Fibroblast of mammary gland (primary cell): ENCODE results near the gene WDR82.
A peak's percentile ranks its signal among the peaks of the same experiment; 100 is the strongest.

Experiments
- DNase-seq: peaks from one replicate; pipeline ENCODE4 v3.0.0-alpha.2; 2010; ENCODE audit warnings: low read depth
- H3K4me3 ChIP-seq: 2 replicates; pipeline ENCODE4 v1.5.1; 2011; ENCODE audit warnings: low read depth, mild to moderate bottlenecking, low read length, moderate library complexity; ENCODE audit not compliant: control insufficient read depth
- TF ChIP-seq, protein P1 (sequence below): conservative IDR thresholded peaks from 2 replicates; pipeline ENCODE4 v1.5.1; 2011; ENCODE audit warnings: low read depth, low read length, inconsistent platforms; ENCODE audit not compliant: control insufficient read depth, insufficient read depth

Gene WDR82

DNA sequence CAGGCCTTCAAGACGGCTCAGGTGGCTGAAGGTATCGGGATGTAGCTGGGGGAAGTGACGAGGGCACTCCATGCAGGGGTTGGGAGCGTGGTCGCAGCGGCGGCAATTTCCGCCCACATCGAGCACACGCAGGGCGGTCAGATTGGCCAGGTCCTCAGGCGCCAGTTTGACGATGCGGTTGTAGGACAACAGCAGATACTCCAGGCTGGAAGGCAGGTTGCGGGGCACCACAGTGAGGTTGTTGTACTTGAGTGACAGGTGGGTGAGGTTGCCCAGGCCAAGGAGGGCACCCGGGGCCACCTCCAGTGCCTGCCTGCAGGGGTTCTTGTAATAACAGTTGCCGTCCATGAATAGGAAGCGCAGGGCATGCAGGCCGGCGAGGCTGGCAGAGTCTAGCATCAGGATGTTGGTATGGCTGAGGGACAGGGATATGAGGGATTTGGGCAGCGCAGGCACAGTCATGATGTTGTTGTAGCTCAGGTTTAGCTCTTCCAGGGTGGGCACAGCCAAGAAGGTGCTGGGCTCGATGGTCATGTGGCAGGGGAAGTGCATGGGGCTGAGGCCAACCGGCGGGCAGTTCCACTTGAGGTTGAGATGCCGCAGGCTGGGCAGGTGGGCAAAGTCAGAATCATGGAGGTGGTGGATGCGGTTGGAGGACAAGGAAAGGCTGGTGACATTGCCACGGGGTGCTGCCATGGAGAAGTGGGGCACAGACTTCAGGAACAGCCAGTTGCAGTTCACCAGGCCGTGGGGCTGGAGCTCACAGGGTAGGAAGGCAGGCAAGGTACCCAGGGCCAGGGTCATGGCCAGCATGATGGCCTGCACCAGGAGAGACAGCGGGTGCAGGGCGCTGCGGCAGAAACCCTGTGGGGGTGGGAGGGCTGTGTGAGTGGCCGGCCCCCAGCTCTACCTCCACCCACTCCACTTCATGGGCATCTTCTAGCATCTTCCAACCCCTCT, 54.7 kb downstream of the WDR82 start:
- H3K4me3 ChIP-seq, result no peak overlapping the region
- TF ChIP-seq, protein P1, sequence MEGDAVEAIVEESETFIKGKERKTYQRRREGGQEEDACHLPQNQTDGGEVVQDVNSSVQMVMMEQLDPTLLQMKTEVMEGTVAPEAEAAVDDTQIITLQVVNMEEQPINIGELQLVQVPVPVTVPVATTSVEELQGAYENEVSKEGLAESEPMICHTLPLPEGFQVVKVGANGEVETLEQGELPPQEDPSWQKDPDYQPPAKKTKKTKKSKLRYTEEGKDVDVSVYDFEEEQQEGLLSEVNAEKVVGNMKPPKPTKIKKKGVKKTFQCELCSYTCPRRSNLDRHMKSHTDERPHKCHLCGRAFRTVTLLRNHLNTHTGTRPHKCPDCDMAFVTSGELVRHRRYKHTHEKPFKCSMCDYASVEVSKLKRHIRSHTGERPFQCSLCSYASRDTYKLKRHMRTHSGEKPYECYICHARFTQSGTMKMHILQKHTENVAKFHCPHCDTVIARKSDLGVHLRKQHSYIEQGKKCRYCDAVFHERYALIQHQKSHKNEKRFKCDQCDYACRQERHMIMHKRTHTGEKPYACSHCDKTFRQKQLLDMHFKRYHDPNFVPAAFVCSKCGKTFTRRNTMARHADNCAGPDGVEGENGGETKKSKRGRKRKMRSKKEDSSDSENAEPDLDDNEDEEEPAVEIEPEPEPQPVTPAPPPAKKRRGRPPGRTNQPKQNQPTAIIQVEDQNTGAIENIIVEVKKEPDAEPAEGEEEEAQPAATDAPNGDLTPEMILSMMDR, result no peak
- DNase-seq, result no peak

DNA sequence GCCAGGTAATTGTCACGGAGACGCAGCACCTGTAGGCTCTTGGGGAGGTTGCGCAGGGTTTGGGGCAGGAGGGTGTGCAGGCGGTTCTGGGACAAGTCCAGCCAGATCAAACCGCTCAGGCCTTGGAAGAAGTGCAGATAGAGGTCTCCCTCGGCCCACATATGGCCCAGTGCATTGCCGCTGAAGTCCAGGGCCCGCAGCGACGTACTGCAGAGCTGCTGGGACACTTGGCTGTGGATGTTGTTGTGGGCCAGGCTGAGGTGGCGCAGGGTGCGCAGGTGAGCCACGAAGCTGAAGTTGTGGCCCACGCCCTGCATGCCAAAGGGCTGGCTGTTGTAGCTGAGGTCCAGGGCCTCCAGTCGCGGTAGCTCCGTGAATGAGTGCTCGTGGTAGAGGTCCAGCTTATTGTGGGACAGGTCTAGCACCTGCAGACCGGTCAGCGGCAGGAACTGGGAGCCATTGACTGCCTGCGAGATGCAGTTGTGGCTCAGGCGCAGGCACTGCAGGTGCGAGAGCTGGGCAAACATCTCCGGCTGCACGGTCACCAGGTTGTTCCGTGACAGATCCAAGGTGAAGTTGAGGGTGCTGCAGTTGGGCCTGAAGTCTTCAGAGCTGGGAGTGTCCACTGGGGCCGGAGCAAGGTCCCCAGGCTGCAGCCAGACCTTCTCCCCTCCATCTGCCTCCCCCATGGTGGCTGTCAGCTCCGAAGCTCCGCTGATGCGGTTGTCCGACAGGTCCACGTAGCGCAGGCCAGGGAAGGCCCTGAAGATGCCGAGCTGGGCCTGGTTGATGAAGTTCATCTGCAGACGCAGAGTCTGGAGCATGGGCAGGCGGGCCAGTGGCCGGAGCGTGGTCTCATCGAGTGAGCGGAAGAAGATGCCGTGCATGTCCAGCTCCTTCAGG, 55.9 kb downstream of the WDR82 start:
- no peak overlapping the region for H3K4me3 ChIP-seq
- no peak for DNase-seq

DNA sequence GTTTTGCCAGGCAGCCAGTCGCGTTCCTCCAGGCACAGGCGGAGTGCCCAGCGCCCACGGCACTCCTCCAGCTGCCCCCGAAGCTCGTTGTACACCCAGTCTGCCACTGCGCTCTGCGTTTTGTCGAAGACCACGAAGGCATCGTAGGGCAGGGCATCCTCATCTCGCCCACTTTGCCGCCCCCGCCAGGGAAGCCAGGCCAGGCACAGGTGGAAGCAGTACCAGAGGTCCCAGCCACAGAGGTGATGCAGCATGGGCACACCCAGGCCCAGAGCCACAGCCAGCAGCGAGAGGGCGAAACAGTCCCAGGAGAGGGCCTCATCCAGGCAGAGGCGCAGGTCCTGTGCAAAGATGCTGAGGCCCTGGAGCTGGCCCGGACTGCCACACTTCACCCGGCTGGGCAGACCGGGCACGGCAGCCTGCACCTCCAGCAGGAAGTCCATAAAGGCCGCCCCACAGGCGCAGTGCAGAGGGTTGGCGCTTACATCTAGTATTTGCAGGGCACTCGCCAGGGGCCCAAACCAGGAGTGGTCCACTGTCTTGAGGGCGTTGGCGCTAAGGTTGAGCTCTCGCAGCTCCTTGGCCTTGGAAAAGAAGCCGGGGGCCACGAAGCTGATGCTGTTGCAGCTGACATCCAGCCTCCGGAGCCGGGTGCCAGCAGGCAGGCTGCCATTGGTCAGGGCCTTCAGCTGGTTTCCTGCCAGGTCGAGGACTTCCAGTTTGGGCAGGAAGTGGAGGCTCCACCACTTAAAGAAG, 56.7 kb downstream of the WDR82 start:
- TF ChIP-seq, protein P1, result no peak
- H3K4me3 ChIP-seq, result no peak overlapping the region
- no peak for DNase-seq

More for the DNA sequence above, 55.9 kb downstream of the WDR82 start:
- TF ChIP-seq, protein P1, result no peak

DNA sequence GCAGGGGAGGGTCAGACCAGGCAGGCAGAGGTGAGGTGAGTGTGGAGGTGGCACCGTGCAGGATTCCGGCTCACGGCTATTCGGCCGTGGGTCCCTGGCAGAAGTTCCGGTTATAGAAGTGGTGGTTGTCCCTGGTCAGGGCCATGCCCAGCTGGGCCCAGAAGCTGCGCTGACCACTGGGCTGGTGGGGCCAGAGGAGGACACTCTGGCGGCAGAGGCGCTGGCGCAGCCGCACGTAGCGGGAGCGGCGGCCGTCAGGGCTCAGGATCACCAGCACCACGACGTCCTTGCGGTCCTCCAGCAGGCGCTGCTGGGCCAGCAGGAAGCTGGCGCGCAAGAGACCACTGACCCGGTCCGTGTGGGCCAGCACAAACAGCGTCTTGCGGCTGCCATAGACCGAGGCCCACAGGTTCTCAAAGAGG, 57.3 kb downstream of the WDR82 start:
- no peak overlapping the region for H3K4me3 ChIP-seq
- TF ChIP-seq, protein P1, result no peak

DNA sequence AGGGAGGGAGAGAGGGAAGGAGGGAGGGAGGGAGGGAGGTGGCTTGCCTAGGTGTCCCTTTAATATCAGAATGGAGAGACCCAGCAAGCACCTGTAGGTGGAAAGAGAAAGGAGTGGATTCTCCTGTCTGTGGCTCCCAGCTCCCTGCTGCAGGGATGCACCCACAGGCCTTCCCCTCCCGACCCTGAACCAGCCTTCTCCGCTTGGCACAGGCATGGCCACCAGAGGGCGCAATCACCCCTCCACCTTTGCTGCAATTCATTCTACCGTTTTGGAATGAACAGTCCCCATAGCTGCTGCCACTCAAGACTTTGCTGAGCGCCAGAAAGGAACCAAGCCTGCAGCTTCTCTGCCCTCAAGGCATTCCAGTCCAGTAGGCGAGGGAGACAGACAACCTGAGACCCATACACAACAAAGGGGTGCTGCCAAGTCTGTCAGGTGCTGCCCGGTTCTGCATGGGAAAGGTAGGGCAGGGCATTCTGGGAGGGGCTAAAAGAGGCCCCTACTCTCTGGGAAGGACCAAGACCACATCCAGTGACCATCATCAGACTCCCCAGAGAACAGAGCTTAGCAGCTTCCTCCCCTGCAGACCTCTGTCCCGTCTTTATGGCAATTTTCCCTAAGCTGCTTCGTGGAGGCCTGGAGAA, 57.9 kb downstream of the WDR82 start:
- H3K4me3 ChIP-seq, result no peak overlapping the region
- peak; percentile 68 for DNase-seq
- TF ChIP-seq, protein P1, result peak; percentile 96

More for the DNA sequence above, 57.3 kb downstream of the WDR82 start:
- DNase-seq, result no peak
